Transverse colon (tissue), 4 donors: ENCODE results near the gene VGLL3. TPM values are rescaled to one million over a fixed set of nuclear protein-coding genes. Genes with fewer than 3 reads are reported as not detected.

Experiments
- DNase-seq: peaks from one replicate; pipeline ENCODE4 v3.0.0-alpha.2; 2019
- H3K27ac ChIP-seq, 4 donors: fragments of 200-600 bp; sonication (generic); 2 replicates each; pipeline ENCODE4 v1.5.1; 2016 to 2018; ENCODE audit warnings: inconsistent platforms in 4 of 4
- H3K27me3 ChIP-seq: fragments of 200-600 bp; sonication (generic); 2 replicates; pipeline ENCODE4 v1.5.1; 2017; ENCODE audit warnings: inconsistent platforms
- H3K36me3 ChIP-seq, 4 donors: fragments of 200-600 bp; sonication (generic); 2 replicates each; pipeline ENCODE4 v1.5.1; 2017 to 2019; ENCODE audit warnings: inconsistent platforms in 4 of 4
- H3K4me1 ChIP-seq, 4 donors: fragments of 200-600 bp; sonication (generic); 2 replicates each; pipeline ENCODE4 v1.5.1; 2017 to 2020; ENCODE audit warnings: inconsistent platforms in 4 of 4
- H3K4me3 ChIP-seq, 4 donors: fragments of 200-600 bp; sonication (generic); 1 replicate in 1 of 4; 2 replicates in 3 of 4; pipeline versions ENCODE4 v1.5.1 to v1.6.1; 2017 to 2019; ENCODE audit warnings: inconsistent platforms in 4 of 4
- H3K9me3 ChIP-seq, 2 donors: fragments of 200-600 bp; sonication (generic); 2 replicates each; pipeline ENCODE4 v1.5.1; 2017 to 2019; ENCODE audit warnings: inconsistent platforms in 2 of 2
- CTCF ChIP-seq, 5 experiments: fragments of 200-600 bp in 3 of 5; fragments of 450-650 bp in 2 of 5; sonication (generic) in 3 of 5; IDR thresholded peaks; 1 replicate in 2 of 5; 2 replicates in 3 of 5; pipeline ENCODE4 v1.5.1; 2016 to 2017; ENCODE audit warnings: antibody characterized with exemption in 5 of 5, inconsistent platforms in 3 of 5, mild to moderate bottlenecking in 2 of 5, moderate library complexity in 1 of 5
- EP300 ChIP-seq: sonication (generic); formaldehyde crosslinking; IDR thresholded peaks from one replicate; pipeline ENCODE4 v1.6.1; 2017; ENCODE audit warnings: antibody characterized with exemption, low read depth
- POLR2A ChIP-seq: fragments of 450-650 bp; IDR thresholded peaks from one replicate; pipeline ENCODE4 v1.6.1; 2016; ENCODE audit warnings: antibody characterized with exemption, mild to moderate bottlenecking, moderate library complexity
- POLR2AphosphoS5 ChIP-seq, 3 donors: sonication (generic); formaldehyde crosslinking; IDR thresholded peaks; one replicate each; pipeline ENCODE4 v1.6.1; 2016; ENCODE audit warnings: antibody characterized with exemption in 3 of 3
- WGBS, 2 donors: methylation state at CpG; one replicate each; pipeline ENCODE4 v1.1.5; 2018; ENCODE audit warnings: low coverage in 1 of 2; 5-methylcytosine and 5-hydroxymethylcytosine counted together
- in situ Hi-C, 4 donors: fragments of 200-750 bp; cut with MboI; loops; one replicate each; pipeline versions ENCODE4 v1.15.0 to v1.15.1; 2017; ENCODE audit warnings: low sequenced_read_pairs in 3 of 4, low pct_ligation_motif_present in 1 of 4, low pct_unique_long_range_greater_than_20kb in 1 of 4
- intact Hi-C: fragments of 100-400 bp; cut with DNase I; formaldehyde crosslinking; loops from one replicate; pipeline ENCODE4 v1.15.1; 2023; ENCODE audit warnings: low total_unique reads
- total RNA-seq, 4 donors: library from RNA; depleted of rRNA; stranded (reverse); fragments of >200 nt; gene quantifications; one replicate each; pipeline ENCODE4 v1.1.0, GENCODE V29; 2016

Gene VGLL3
- total RNA-seq, 4 donors from 2014 or later = 3.8 to 138 (median 8.0) TPM

- DNase-seq = no peak
- TF ChIP-seq CTCF (IDR thresholded peaks at IDR 0.05) (peak in 1 of 5 experiments; percentile 5), EP300 (no peak)
- WGBS, 2 donors = 48 to 66% methylated on average over 4 of the region's 4 CpGs
- no peaks in the 10 kb centered on the region for H3K27me3 ChIP-seq
- in situ Hi-C loops = no loop called here
- no peaks in the 10 kb centered on the region for H3K36me3 ChIP-seq
- H3K4me1 ChIP-seq = no peaks in the 10 kb centered on the region
- no peak overlapping the region for H3K27ac ChIP-seq
- H3K9me3 ChIP-seq = no peaks in the 10 kb centered on the region
- intact Hi-C loops = no loop called here
- no peak overlapping the region for H3K4me3 ChIP-seq
These were observed 16.0 kb upstream of the VGLL3 start for GRCh38 chr3:87006844-87007439.

GRCh38 chr3:87004883-87005282 is 13.9 kb upstream of the VGLL3 start:
- Histone ChIP-seq H3K27ac (no peak overlapping the region), H3K27me3 (no peaks in the 10 kb centered on the region), H3K4me1 (no peaks in the 10 kb centered on the region), H3K36me3 (no peaks in the 10 kb centered on the region), H3K9me3 (no peaks in the 10 kb centered on the region), H3K4me3 (no peak overlapping the region)
- DNase-seq = no peak
- no peak for TF ChIP-seq CTCF (IDR thresholded peaks at IDR 0.05)
- TF ChIP-seq EP300 = no peak
- TF ChIP-seq POLR2A = no peak
- no peak for TF ChIP-seq POLR2AphosphoS5 (IDR thresholded peaks at IDR 0.05)
- intact Hi-C loops (no loop called here), in situ Hi-C loops (no loop called here)
- 58 to 59% methylated on average over 2 of the region's 2 CpGs for WGBS, 2 donors

GRCh38 chr3:87002346-87002745 is 11.4 kb upstream of the VGLL3 start:
- intact Hi-C loops (no loop called here), in situ Hi-C loops (no loop called here)
- H3K4me1 ChIP-seq = no peaks in the 10 kb centered on the region
- TF ChIP-seq POLR2AphosphoS5 (IDR thresholded peaks at IDR 0.05) (no peak), EP300 (no peak), CTCF (IDR thresholded peaks at IDR 0.05) (no peak), POLR2A (no peak)
- H3K27ac ChIP-seq = no peak overlapping the region
- H3K9me3 ChIP-seq = no peaks in the 10 kb centered on the region
- H3K4me3 ChIP-seq = no peak overlapping the region
- 73 to 83% methylated on average over 4 of the region's 4 CpGs for WGBS, 2 donors
- DNase-seq = no peak
- H3K27me3 ChIP-seq = no peaks in the 10 kb centered on the region
- H3K36me3 ChIP-seq = no peaks in the 10 kb centered on the region

- WGBS, 2 donors = 51 to 56% methylated on average over 3 to 4 of the region's 4 CpGs
These were observed 10.6 kb upstream of the VGLL3 start for GRCh38 chr3:87001473-87002098.

More at GRCh38 chr3:87001473-87002098, 10.6 kb upstream of the VGLL3 start:
- Histone ChIP-seq H3K27me3 (no peaks in the 10 kb centered on the region), H3K4me1 (no peaks in the 10 kb centered on the region), H3K36me3 (no peaks in the 10 kb centered on the region), H3K9me3 (no peaks in the 10 kb centered on the region), H3K27ac (no peak overlapping the region), H3K4me3 (no peak overlapping the region)
- in situ Hi-C loops = no loop called here
- intact Hi-C loops = no loop called here
- TF ChIP-seq EP300 = no peak
- TF ChIP-seq POLR2AphosphoS5 (IDR thresholded peaks at IDR 0.05) = no peak
- TF ChIP-seq CTCF (IDR thresholded peaks at IDR 0.05) = no peak
- no peak for TF ChIP-seq POLR2A
- DNase-seq = no peak
